HepG2 (cell line): ENCODE data around the gene REEP6. TPM values are rescaled to one million over a fixed set of nuclear protein-coding genes. Genes with fewer than 3 reads are reported as not detected.

Experiments
- CEBPG ChIP-seq: IDR thresholded peaks from 2 replicates; pipeline ENCODE4 v1.6.1; 2016
- DNMT3B ChIP-seq: conservative IDR thresholded peaks from 2 replicates; pipeline ENCODE4 v1.6.1; 2016; ENCODE audit warnings: missing biosample characterization, control low read depth
- DPF2 ChIP-seq: sonication (generic); formaldehyde crosslinking; IDR thresholded peaks from 2 replicates; pipeline ENCODE4 v1.4.0; 2020; ENCODE audit warnings: mild to moderate bottlenecking, low read depth, missing genetic modification reagents, borderline replicate concordance
- IRX3 ChIP-seq: sonication (generic); formaldehyde crosslinking; IDR thresholded peaks from 2 replicates; pipeline ENCODE4 v1.8.1; 2023; ENCODE audit warnings: mild to moderate bottlenecking, low read depth, missing genetic modification reagents, borderline replicate concordance
- RXRB ChIP-seq: IDR thresholded peaks from 2 replicates; pipeline ENCODE4 v1.6.1; 2016; ENCODE audit warnings: borderline replicate concordance, missing genetic modification reagents, missing compliant biosample characterization
- ZC3H13 ChIP-seq: sonication (generic); formaldehyde crosslinking; IDR thresholded peaks from 2 replicates; pipeline ENCODE4 v1.8.1; 2023; ENCODE audit warnings: mild to moderate bottlenecking, missing genetic modification reagents, moderate library complexity
- ZNF235 ChIP-seq: sonication (generic); formaldehyde crosslinking; IDR thresholded peaks from 2 replicates; pipeline ENCODE4 v1.8.1; 2023; ENCODE audit warnings: mild to moderate bottlenecking, missing genetic modification reagents, borderline replicate concordance
- ZNF556 ChIP-seq: sonication (generic); formaldehyde crosslinking; IDR thresholded peaks from 2 replicates; pipeline ENCODE4 v1.4.0; 2020; ENCODE audit warnings: mild to moderate bottlenecking, missing genetic modification reagents, borderline replicate concordance
- ZNF879 ChIP-seq: sonication (generic); formaldehyde crosslinking; IDR thresholded peaks from 2 replicates; pipeline ENCODE4 v1.8.1; 2023; ENCODE audit warnings: missing genetic modification reagents
- ZSCAN20 ChIP-seq: sonication (generic); formaldehyde crosslinking; IDR thresholded peaks from 2 replicates; pipeline ENCODE4 v1.4.0; 2020; ENCODE audit warnings: missing genetic modification reagents, mild to moderate bottlenecking, borderline replicate concordance
- polyA plus RNA-seq, 8 experiments: library from polyadenylated mRNA; depleted of rRNA in 3 of 8; stranded (reverse) in 7 of 8; unstranded in 1 of 8; fragments of >200 nt; fragmentation: Illumina TruSeq in 4 of 8; extraction: Trizol in 4 of 8; gene quantifications; 2 replicates each; pipeline versions ENCODE4 v1.2.1 to v1.2.3, GENCODE V29; 2011 to 2016; ENCODE audit warnings: low read depth in 4 of 8, missing spikeins in 1 of 8, mixed read lengths in 1 of 8; ENCODE audit not compliant: insufficient read depth in 1 of 8
- total RNA-seq, 5 experiments: library from RNA; depleted of rRNA; stranded (reverse); fragments of >200 nt; fragmentation: Illumina TruSeq; extraction: Trizol; gene quantifications; 2 replicates each; pipeline ENCODE4 v1.2.3, GENCODE V29; 2016; ENCODE audit warnings: low read depth in 1 of 5
- TF ChIP-seq, protein P1 (sequence below): sonication (generic); formaldehyde crosslinking; IDR thresholded peaks from 2 replicates; pipeline ENCODE4 v1.4.0; 2020; ENCODE audit warnings: mild to moderate bottlenecking, missing genetic modification reagents
- TF ChIP-seq, protein P2 (sequence below): sonication (generic); formaldehyde crosslinking; IDR thresholded peaks from 2 replicates; pipeline ENCODE4 v1.5.0; 2020; ENCODE audit warnings: missing genetic modification reagents
- TF ChIP-seq, protein P3 (sequence below): sonication (generic); formaldehyde crosslinking; IDR thresholded peaks from 2 replicates; pipeline ENCODE4 v1.5.0; 2020; ENCODE audit warnings: missing genetic modification reagents
- TF ChIP-seq, protein P4 (sequence below): sonication (generic); formaldehyde crosslinking; IDR thresholded peaks from 2 replicates; pipeline ENCODE4 v1.8.0; 2022; ENCODE audit warnings: low read depth, missing genetic modification reagents
- TF ChIP-seq, protein P5 (sequence below): sonication (generic); formaldehyde crosslinking; IDR thresholded peaks from 2 replicates; pipeline ENCODE4 v1.5.1; 2020; ENCODE audit warnings: mild to moderate bottlenecking, missing genetic modification reagents, borderline replicate concordance

The REEP6 gene
- total and polyA plus RNA-seq, 2 of the 13 experiments (the other 11 are each of a cell fraction or from before 2014, with no cell fraction given) = 10.0 to 28.8 TPM

DNA sequence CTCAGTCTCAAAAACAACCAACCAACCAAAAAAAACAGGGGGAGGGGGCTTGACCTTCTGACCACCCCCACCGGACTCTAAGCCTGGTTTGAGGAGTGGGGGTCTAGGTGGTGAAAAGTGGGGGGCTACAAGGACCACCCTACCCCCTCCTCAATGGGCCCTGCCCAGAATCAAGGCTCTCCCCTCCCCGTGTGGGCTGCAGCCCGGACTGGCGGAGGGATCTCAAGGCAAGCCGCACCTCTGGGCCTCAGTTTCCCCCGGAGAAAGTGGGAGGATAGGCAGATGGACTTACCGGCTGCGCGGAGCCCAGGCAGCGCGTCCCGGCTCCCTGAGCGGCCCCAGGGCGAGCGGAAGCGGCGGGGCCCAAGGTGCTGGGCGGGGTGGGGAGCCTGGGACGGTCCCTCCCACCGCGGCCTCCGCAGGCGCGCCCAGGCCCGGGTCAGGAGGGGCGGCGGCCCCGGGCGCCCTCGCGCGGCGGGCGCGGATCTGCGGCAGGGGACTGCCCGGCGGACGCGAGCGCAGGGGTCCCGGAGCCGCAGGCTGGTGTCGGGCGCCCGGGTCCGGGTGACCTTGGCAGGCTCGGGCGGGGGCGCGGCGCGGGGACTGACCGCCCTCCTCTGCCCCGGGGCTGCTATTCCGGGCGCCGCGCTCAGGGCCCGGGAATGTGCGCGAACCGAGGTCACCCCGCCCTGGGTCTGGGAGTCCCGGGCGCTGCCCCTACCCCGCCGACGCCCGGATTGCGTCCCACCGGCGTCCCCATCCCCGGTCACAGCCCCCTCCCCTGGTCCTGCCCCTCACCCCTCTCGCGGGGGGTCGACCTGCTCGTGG lies 21.9 kb downstream of the REEP6 start, which contains the start of gene ADAMTSL5 (continued):
- TF ChIP-seq, protein P1, sequence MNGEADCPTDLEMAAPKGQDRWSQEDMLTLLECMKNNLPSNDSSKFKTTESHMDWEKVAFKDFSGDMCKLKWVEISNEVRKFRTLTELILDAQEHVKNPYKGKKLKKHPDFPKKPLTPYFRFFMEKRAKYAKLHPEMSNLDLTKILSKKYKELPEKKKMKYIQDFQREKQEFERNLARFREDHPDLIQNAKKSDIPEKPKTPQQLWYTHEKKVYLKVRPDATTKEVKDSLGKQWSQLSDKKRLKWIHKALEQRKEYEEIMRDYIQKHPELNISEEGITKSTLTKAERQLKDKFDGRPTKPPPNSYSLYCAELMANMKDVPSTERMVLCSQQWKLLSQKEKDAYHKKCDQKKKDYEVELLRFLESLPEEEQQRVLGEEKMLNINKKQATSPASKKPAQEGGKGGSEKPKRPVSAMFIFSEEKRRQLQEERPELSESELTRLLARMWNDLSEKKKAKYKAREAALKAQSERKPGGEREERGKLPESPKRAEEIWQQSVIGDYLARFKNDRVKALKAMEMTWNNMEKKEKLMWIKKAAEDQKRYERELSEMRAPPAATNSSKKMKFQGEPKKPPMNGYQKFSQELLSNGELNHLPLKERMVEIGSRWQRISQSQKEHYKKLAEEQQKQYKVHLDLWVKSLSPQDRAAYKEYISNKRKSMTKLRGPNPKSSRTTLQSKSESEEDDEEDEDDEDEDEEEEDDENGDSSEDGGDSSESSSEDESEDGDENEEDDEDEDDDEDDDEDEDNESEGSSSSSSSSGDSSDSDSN = peak; percentile 34; the same call in 1 of the 2 replicates
- TF ChIP-seq, protein P2, sequence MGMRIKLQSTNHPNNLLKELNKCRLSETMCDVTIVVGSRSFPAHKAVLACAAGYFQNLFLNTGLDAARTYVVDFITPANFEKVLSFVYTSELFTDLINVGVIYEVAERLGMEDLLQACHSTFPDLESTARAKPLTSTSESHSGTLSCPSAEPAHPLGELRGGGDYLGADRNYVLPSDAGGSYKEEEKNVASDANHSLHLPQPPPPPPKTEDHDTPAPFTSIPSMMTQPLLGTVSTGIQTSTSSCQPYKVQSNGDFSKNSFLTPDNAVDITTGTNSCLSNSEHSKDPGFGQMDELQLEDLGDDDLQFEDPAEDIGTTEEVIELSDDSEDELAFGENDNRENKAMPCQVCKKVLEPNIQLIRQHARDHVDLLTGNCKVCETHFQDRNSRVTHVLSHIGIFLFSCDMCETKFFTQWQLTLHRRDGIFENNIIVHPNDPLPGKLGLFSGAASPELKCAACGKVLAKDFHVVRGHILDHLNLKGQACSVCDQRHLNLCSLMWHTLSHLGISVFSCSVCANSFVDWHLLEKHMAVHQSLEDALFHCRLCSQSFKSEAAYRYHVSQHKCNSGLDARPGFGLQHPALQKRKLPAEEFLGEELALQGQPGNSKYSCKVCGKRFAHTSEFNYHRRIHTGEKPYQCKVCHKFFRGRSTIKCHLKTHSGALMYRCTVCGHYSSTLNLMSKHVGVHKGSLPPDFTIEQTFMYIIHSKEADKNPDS (CRISPR knock-in tag) = no peak
- TF ChIP-seq, protein P3, sequence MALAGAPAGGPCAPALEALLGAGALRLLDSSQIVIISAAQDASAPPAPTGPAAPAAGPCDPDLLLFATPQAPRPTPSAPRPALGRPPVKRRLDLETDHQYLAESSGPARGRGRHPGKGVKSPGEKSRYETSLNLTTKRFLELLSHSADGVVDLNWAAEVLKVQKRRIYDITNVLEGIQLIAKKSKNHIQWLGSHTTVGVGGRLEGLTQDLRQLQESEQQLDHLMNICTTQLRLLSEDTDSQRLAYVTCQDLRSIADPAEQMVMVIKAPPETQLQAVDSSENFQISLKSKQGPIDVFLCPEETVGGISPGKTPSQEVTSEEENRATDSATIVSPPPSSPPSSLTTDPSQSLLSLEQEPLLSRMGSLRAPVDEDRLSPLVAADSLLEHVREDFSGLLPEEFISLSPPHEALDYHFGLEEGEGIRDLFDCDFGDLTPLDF (CRISPR knock-in tag) = no peak
- TF ChIP-seq ZSCAN20 (no peak), ZNF556 (CRISPR knock-in tag) (no peak), ZNF879 (CRISPR knock-in tag) (no peak), ZC3H13 (no peak), IRX3 (no peak), RXRB (CRISPR knock-in tag) (no peak), CEBPG (CRISPR knock-in tag) (no peak), ZNF235 (no peak), DNMT3B (CRISPR knock-in tag) (no peak), DPF2 (CRISPR knock-in tag) (no peak)
- TF ChIP-seq, protein P4, sequence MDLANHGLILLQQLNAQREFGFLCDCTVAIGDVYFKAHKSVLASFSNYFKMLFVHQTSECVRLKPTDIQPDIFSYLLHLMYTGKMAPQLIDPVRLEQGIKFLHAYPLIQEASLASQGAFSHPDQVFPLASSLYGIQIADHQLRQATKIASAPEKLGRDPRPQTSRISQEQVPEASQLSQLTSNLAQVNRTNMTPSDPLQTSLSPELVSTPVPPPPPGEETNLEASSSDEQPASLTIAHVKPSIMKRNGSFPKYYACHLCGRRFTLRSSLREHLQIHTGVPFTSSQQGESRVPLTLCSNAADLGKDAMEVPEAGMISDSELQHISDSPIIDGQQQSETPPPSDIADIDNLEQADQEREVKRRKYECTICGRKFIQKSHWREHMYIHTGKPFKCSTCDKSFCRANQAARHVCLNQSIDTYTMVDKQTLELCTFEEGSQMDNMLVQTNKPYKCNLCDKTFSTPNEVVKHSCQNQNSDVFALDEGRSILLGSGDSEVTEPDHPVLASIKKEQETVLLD (CRISPR knock-in tag) = peak; percentile 42
- TF ChIP-seq, protein P5, sequence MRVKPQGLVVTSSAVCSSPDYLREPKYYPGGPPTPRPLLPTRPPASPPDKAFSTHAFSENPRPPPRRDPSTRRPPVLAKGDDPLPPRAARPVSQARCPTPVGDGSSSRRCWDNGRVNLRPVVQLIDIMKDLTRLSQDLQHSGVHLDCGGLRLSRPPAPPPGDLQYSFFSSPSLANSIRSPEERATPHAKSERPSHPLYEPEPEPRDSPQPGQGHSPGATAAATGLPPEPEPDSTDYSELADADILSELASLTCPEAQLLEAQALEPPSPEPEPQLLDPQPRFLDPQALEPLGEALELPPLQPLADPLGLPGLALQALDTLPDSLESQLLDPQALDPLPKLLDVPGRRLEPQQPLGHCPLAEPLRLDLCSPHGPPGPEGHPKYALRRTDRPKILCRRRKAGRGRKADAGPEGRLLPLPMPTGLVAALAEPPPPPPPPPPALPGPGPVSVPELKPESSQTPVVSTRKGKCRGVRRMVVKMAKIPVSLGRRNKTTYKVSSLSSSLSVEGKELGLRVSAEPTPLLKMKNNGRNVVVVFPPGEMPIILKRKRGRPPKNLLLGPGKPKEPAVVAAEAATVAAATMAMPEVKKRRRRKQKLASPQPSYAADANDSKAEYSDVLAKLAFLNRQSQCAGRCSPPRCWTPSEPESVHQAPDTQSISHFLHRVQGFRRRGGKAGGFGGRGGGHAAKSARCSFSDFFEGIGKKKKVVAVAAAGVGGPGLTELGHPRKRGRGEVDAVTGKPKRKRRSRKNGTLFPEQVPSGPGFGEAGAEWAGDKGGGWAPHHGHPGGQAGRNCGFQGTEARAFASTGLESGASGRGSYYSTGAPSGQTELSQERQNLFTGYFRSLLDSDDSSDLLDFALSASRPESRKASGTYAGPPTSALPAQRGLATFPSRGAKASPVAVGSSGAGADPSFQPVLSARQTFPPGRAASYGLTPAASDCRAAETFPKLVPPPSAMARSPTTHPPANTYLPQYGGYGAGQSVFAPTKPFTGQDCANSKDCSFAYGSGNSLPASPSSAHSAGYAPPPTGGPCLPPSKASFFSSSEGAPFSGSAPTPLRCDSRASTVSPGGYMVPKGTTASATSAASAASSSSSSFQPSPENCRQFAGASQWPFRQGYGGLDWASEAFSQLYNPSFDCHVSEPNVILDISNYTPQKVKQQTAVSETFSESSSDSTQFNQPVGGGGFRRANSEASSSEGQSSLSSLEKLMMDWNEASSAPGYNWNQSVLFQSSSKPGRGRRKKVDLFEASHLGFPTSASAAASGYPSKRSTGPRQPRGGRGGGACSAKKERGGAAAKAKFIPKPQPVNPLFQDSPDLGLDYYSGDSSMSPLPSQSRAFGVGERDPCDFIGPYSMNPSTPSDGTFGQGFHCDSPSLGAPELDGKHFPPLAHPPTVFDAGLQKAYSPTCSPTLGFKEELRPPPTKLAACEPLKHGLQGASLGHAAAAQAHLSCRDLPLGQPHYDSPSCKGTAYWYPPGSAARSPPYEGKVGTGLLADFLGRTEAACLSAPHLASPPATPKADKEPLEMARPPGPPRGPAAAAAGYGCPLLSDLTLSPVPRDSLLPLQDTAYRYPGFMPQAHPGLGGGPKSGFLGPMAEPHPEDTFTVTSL (CRISPR knock-in tag) = no peak
